Choroid plexus epithelial cell (primary cell): ENCODE data around the gene CLEC4G.
"Not testable (repeated sequence)": the region's sequence is repeated elsewhere in the genome, so short reads cannot be mapped to it uniquely, and the experiment has no call there.

Experiments used
- DNase-seq: peaks from one replicate; pipeline ENCODE4 v3.0.0-alpha.2; 2010; ENCODE audit warnings: low read depth
- H3K4me3 ChIP-seq: 2 replicates; pipeline ENCODE4 v1.5.1; 2011; ENCODE audit warnings: low read depth, mild to moderate bottlenecking, control low read depth, low read length, moderate library complexity
- TF ChIP-seq, protein P1 (sequence below): conservative IDR thresholded peaks from 2 replicates; pipeline ENCODE4 v1.5.1; 2011; ENCODE audit warnings: low read depth, mild to moderate bottlenecking, control low read depth, inconsistent platforms, low read length, moderate library complexity

Gene CLEC4G

GRCh38 chr19:7772752-7773291, 40.9 kb upstream of the CLEC4G start:
- DNase-seq = peak; percentile 29
- H3K4me3 ChIP-seq = no peak overlapping the region
- TF ChIP-seq, protein P1, sequence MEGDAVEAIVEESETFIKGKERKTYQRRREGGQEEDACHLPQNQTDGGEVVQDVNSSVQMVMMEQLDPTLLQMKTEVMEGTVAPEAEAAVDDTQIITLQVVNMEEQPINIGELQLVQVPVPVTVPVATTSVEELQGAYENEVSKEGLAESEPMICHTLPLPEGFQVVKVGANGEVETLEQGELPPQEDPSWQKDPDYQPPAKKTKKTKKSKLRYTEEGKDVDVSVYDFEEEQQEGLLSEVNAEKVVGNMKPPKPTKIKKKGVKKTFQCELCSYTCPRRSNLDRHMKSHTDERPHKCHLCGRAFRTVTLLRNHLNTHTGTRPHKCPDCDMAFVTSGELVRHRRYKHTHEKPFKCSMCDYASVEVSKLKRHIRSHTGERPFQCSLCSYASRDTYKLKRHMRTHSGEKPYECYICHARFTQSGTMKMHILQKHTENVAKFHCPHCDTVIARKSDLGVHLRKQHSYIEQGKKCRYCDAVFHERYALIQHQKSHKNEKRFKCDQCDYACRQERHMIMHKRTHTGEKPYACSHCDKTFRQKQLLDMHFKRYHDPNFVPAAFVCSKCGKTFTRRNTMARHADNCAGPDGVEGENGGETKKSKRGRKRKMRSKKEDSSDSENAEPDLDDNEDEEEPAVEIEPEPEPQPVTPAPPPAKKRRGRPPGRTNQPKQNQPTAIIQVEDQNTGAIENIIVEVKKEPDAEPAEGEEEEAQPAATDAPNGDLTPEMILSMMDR = no peak

GRCh38 chr19:7771072-7771471, 39.2 kb upstream of the CLEC4G start:
- DNase-seq = no peak
- TF ChIP-seq, protein P1 = no peak

DNA sequence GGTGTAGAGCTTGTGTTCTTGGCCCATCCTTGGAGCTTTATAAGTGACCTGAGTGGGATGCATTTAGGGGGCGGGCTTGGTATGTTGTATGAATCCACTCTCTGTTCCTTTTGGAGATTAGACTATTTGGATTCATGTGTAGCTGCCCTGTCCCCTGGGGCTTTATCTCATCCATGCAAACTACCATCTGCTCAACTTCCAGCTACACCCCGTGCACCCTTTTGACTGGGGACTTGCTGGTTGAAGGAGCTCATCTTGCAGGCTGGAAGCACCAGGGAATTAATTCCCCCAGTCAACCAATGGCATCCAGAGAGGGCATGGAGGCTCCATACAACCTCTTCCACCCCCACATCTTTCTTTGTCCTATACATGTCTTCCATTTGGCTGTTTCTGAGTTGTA, 37.3 kb upstream of the CLEC4G start:
- TF ChIP-seq, protein P1 = no peak
- no peak for DNase-seq
- H3K4me3 ChIP-seq = no peak overlapping the region

More at GRCh38 chr19:7771072-7771471, 39.2 kb upstream of the CLEC4G start:
- no peak overlapping the region for H3K4me3 ChIP-seq

- TF ChIP-seq, protein P1 = no peak
- no peak overlapping the region for H3K4me3 ChIP-seq
- DNase-seq = no peak
These were observed 35.6 kb upstream of the CLEC4G start for GRCh38 chr19:7767487-7767886.

GRCh38 chr19:7766535-7766934, 34.6 kb upstream of the CLEC4G start:
- TF ChIP-seq, protein P1 = no peak
- no peak for DNase-seq
- no peak overlapping the region for H3K4me3 ChIP-seq

GRCh38 chr19:7765043-7765442, 33.1 kb upstream of the CLEC4G start:
- H3K4me3 ChIP-seq, DNase-seq: not testable (repeated sequence)

GRCh38 chr19:7764157-7764556, 32.2 kb upstream of the CLEC4G start:
- DNase-seq, H3K4me3 ChIP-seq: not testable (repeated sequence)

DNA sequence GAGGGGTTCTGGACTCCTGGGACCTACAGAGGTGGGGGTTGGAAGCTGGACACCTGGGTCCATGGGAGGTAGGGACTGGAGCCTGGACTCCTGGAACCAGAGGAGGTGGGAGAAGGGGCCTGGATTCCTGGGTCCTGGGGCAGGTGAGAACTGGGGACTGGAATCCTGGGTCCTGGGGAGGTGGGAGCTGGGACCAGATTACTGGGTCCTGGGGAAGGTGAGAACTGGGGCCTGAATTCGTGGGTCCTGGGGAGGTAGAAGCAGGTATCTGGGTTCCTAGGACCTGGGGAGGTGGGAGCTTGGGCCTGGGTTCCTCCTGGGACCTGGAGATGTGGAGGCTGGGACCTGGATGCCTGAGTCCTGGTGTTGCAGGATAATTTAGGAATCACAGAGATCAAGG, 31.8 kb upstream of the CLEC4G start:
- no peak overlapping the region for H3K4me3 ChIP-seq
- no peak for DNase-seq
- TF ChIP-seq, protein P1 = no peak
